Measurements from ENCODE around the gene ZNF331.
A peak's percentile ranks its signal among the peaks of the same experiment; 100 is the strongest.

Gene ZNF331

GRCh38 chr19:53537521-53538377 lies at the start of gene ZNF331 (continued):
- TF ChIP-seq TSHZ1 (tag by site-specific recombination; IDR thresholded peaks at IDR 0.05; ENCODE audit: borderline replicate concordance) (no peak), ZNF777 (tag by site-specific recombination; IDR thresholded peaks at IDR 0.05; ENCODE audit: borderline replicate concordance) (peak; percentile 97), GLIS1 (tag by site-specific recombination; IDR thresholded peaks at IDR 0.05) (peak; percentile 78), ZNF596 (tag by site-specific recombination; IDR thresholded peaks at IDR 0.05) (no peak), REST (tag by site-specific recombination; IDR thresholded peaks at IDR 0.05) (no peak), ZNF132 (tag by site-specific recombination; IDR thresholded peaks at IDR 0.05; ENCODE audit: borderline replicate concordance) (no peak), ZNF658 (tag by site-specific recombination; IDR thresholded peaks at IDR 0.05) (no peak), ZNF26 (tag by site-specific recombination; IDR thresholded peaks at IDR 0.05) (no peak), ZNF148 (tag by site-specific recombination; IDR thresholded peaks at IDR 0.05; ENCODE audit: borderline replicate concordance) (no peak), ZNF350 (tag by site-specific recombination; IDR thresholded peaks at IDR 0.05) (no peak), ZNF701 (tag by site-specific recombination; IDR thresholded peaks at IDR 0.05) (no peak), PBX3 (CRISPR knock-in tag; IDR thresholded peaks at IDR 0.05) (peak; percentile 70), ZNF585B (tag by site-specific recombination; IDR thresholded peaks at IDR 0.05) (no peak), ZFP37 (tag by site-specific recombination; IDR thresholded peaks at IDR 0.05) (0 out of 2 replicates have a peak, but pooled peaks have one; percentile 23), ZFHX2 (tag by site-specific recombination; conservative IDR thresholded peaks at IDR 0.05) (peak; percentile 81), INSM2 (tag by site-specific recombination; IDR thresholded peaks at IDR 0.05) (no peak), ZNF843 (tag by site-specific recombination; IDR thresholded peaks at IDR 0.05) (no peak), ZNF561 (tag by site-specific recombination; IDR thresholded peaks at IDR 0.05; ENCODE audit: borderline replicate concordance) (no peak), ZBTB11 (tag by site-specific recombination; conservative IDR thresholded peaks at IDR 0.05; ENCODE audit: low read depth) (peak; percentile 55; the same call in 1 of the 2 replicates), ZNF335 (tag by site-specific recombination; conservative IDR thresholded peaks at IDR 0.05) (peak; percentile 97)
